GM12892 (cell line): ENCODE measurements around the gene ANKRD6.

ENCODE experiments used
- POLR2A ChIP-seq: IDR thresholded peaks from 2 replicates; pipeline ENCODE4 v1.6.1; 2011; ENCODE audit warnings: low read depth, low read length, control low read depth
- POLR2AphosphoS5 ChIP-seq: IDR thresholded peaks from 2 replicates; pipeline ENCODE4 v1.6.1; 2011; ENCODE audit warnings: low read depth, low read length, control low read depth
- TAF1 ChIP-seq: IDR thresholded peaks from 2 replicates; pipeline ENCODE4 v1.6.1; 2011; ENCODE audit warnings: low read depth, mild to moderate bottlenecking, control low read depth, low read length, borderline replicate concordance

DNA sequence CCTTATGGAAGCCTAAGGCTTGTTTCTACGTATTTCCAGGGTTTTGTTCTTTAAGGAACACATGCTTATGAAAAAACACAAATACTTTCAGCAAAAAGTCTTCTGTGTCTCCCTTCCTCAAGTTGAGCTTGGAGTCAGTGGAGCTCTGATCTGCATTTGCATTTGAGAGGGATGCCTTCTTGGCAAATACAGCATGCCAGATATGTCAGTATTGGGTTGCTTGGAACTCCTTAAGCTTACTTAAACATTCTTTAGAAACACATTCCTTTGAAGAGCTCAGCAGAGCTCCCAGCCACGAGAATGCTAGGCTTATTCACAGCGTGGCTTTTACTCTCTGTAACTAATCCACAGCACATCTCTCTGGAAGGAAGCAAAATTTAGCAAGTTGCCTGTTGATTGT, 68.3 kb downstream of the ANKRD6 start:
- TF ChIP-seq POLR2A (no peak), POLR2AphosphoS5 (no peak), TAF1 (no peak)
